ENCODE data around the gene USP31. TPM values are rescaled to one million over a fixed set of nuclear protein-coding genes. Genes with fewer than 3 reads are reported as not detected.

USP31 gene
- total RNA-seq, 4 donors from 2014 or later = 7.8 to 29.9 (median 11.0) TPM

GRCh38 chr16:23081675-23082119 is 67.6 kb downstream of the USP31 start:
- H3K4me3 ChIP-seq = no peak overlapping the region
- intact Hi-C loops (cut with DNase I) = no loop called here
- no peak overlapping the region for H3K27ac ChIP-seq
- TF ChIP-seq CTCF (IDR thresholded peaks at IDR 0.05) (no peak), POLR2A (IDR thresholded peaks at IDR 0.05) (no peak)
- H3K36me3 ChIP-seq = peaks cover 6 to 96% (median 6%) of the 10 kb centered on the region in 3 donors
- WGBS, 2 donors = 39 to 58% methylated on average over 3 to 6 of the region's 6 CpGs
- no peaks in the 10 kb centered on the region for H3K9me3 ChIP-seq
- H3K27me3 ChIP-seq = no peaks in the 10 kb centered on the region
- DNase-seq = no peak
- H3K4me1 ChIP-seq = peaks cover 2 to 35% (median 14%) of the 10 kb centered on the region in 3 donors

GRCh38 chr16:23080747-23081146 is 68.5 kb downstream of the USP31 start:
- no peak for DNase-seq
- no peaks in the 10 kb centered on the region for H3K27me3 ChIP-seq
- no peak overlapping the region for H3K27ac ChIP-seq
- TF ChIP-seq POLR2A (IDR thresholded peaks at IDR 0.05) (no peak), CTCF (IDR thresholded peaks at IDR 0.05) (no peak)
- 67 to 74% methylated on average over 3 of the region's 3 CpGs for WGBS, 2 donors
- no peaks in the 10 kb centered on the region for H3K9me3 ChIP-seq
- H3K36me3 ChIP-seq = peaks cover 6 to 95% (median 6%) of the 10 kb centered on the region in 3 donors
- H3K4me3 ChIP-seq = no peak overlapping the region
- intact Hi-C loops (cut with DNase I) = no loop called here
- H3K4me1 ChIP-seq = peaks cover 2 to 35% (median 14%) of the 10 kb centered on the region in 3 donors

- no peak overlapping the region for H3K4me3 ChIP-seq
- 100% methylated on average over 1 of the region's 1 CpG for WGBS, 2 donors
- H3K9me3 ChIP-seq = no peaks in the 10 kb centered on the region
- TF ChIP-seq POLR2A (IDR thresholded peaks at IDR 0.05) (no peak), CTCF (IDR thresholded peaks at IDR 0.05) (no peak)
- peaks cover 6 to 95% (median 6%) of the 10 kb centered on the region in 3 donors for H3K36me3 ChIP-seq
- H3K4me1 ChIP-seq = peaks cover 2 to 35% (median 14%) of the 10 kb centered on the region in 3 donors
- H3K27ac ChIP-seq = no peak overlapping the region
- intact Hi-C loops (cut with DNase I) = no loop called here
- DNase-seq = no peak
- H3K27me3 ChIP-seq = no peaks in the 10 kb centered on the region
These were observed 68.9 kb downstream of the USP31 start for GRCh38 chr16:23080329-23080728.

GRCh38 chr16:23079675-23080301 is 69.5 kb downstream of the USP31 start:
- intact Hi-C loops (cut with DNase I) = no loop called here
- H3K27ac ChIP-seq = no peak overlapping the region
- WGBS, 2 donors = 32 to 34% methylated on average over 5 to 13 of the region's 13 CpGs
- TF ChIP-seq CTCF (IDR thresholded peaks at IDR 0.05) (no peak), POLR2A (IDR thresholded peaks at IDR 0.05) (no peak)
- peaks cover 2 to 38% (median 14%) of the 10 kb centered on the region in 3 donors for H3K4me1 ChIP-seq
- H3K4me3 ChIP-seq = no peak overlapping the region
- DNase-seq = no peak
- no peaks in the 10 kb centered on the region for H3K9me3 ChIP-seq
- H3K27me3 ChIP-seq = no peaks in the 10 kb centered on the region
- peaks cover 6 to 95% (median 6%) of the 10 kb centered on the region in 3 donors for H3K36me3 ChIP-seq

- 32 to 33% methylated on average over 3 of the region's 3 CpGs for WGBS, 2 donors
- no peak for TF ChIP-seq CTCF (IDR thresholded peaks at IDR 0.05)
- no peak for TF ChIP-seq POLR2A (IDR thresholded peaks at IDR 0.05)
- DNase-seq = no peak
- Histone ChIP-seq H3K27ac (no peak overlapping the region), H3K27me3 (no peaks in the 10 kb centered on the region), H3K4me1 (peaks cover 11 to 41% (median 20%) of the 10 kb centered on the region in 3 donors), H3K9me3 (no peaks in the 10 kb centered on the region), H3K4me3 (no peak overlapping the region), H3K36me3 (peaks cover 3 to 95% (median 5%) of the 10 kb centered on the region in 3 donors)
- intact Hi-C loops (cut with DNase I) = no loop called here
These were observed 74.8 kb downstream of the USP31 start for GRCh38 chr16:23074423-23074822.

Data from esophagus squamous epithelium (tissue), 5 donors.